IMR-90 (cell line): ENCODE data around the gene ANTXR1. TPM values are rescaled to one million over a fixed set of nuclear protein-coding genes. Genes with fewer than 3 reads are reported as not detected.

ENCODE experiments used
- ATAC-seq: fragments of 200-7000 bp; cut with Tn5 transposase; 2 replicates; pipeline ENCODE4 v1.9.1; 2020; ENCODE audit warnings: low read depth, mild to moderate bottlenecking, moderate library complexity
- BruUV-seq: library from RNA; stranded (reverse); fragments of 400-500 nt; replicated peaks from 2 replicates; lab custom pipeline; 2021; lab: Mats Ljungman, UMichigan
- CTCF ChIA-PET: fragments of 300-600 bp; formaldehyde crosslinking; extraction: SDS; loops from one replicate; lab custom pipeline; 2021; ENCODE audit warnings: antibody characterized with exemption; lab: Yijun Ruan, JAX
- POLR2A ChIA-PET: fragments of 300-600 bp; sonication (Branson Sonifier 250); formaldehyde crosslinking; loops from one replicate; lab custom pipeline; 2022; ENCODE audit warnings: antibody characterized with exemption; ENCODE audit not compliant: unreplicated experiment; lab: Charles Lee
- DNase-seq: peaks from one replicate; pipeline ENCODE4 v3.0.0; 2013
- H2AFZ ChIP-seq: replicated peaks from 2 replicates; pipeline ENCODE3; 2013; ENCODE audit warnings: low read length, mild to moderate bottlenecking; ENCODE audit not compliant: poor library complexity
- H2AK5ac ChIP-seq: 2 replicates; pipeline ENCODE4 v1.6.1; 2013; ENCODE audit warnings: low read depth, low read length, inconsistent platforms
- H2AK9ac ChIP-seq: replicated peaks from 2 replicates; pipeline ENCODE3; 2013; ENCODE audit warnings: mild to moderate bottlenecking, low read depth, low read length, moderate library complexity; ENCODE audit not compliant: poor library complexity
- H2BK120ac ChIP-seq: 2 replicates; pipeline ENCODE4 v1.6.1; 2013; ENCODE audit warnings: low read depth, low read length, inconsistent platforms
- H2BK15ac ChIP-seq: 3 replicates; pipeline ENCODE4 v1.6.1; 2013; ENCODE audit warnings: low read depth, low read length, inconsistent platforms
- H2BK20ac ChIP-seq: 2 replicates; pipeline ENCODE4 v1.6.1; 2013; ENCODE audit warnings: low read depth, mild to moderate bottlenecking, inconsistent platforms, low read length, moderate library complexity
- H2BK5ac ChIP-seq: 2 replicates; pipeline ENCODE4 v1.6.1; 2013; ENCODE audit warnings: mild to moderate bottlenecking, low read depth, low read length, inconsistent platforms; ENCODE audit not compliant: poor library complexity, severe bottlenecking
- H3K14ac ChIP-seq: replicated peaks from 2 replicates; pipeline ENCODE4 v1.6.1; 2013; ENCODE audit warnings: low read depth, low read length, inconsistent platforms
- H3K18ac ChIP-seq: 2 replicates; pipeline ENCODE4 v1.6.1; 2013; ENCODE audit warnings: low read depth, low read length, control low read depth
- H3K23ac ChIP-seq: 2 replicates; pipeline ENCODE4 v1.6.1; 2013; ENCODE audit warnings: low read depth, low read length, inconsistent platforms
- H3K27ac ChIP-seq: 2 replicates; pipeline ENCODE4 v1.5.1; 2013; ENCODE audit warnings: mild to moderate bottlenecking, control low read depth, low read length; ENCODE audit not compliant: insufficient read depth
- H3K27me3 ChIP-seq: 2 replicates; pipeline ENCODE4 v1.6.1; 2013; ENCODE audit warnings: low read length; ENCODE audit not compliant: control insufficient read depth, insufficient read depth
- H3K36me3 ChIP-seq: 2 replicates; pipeline ENCODE4 v1.6.1; 2013; ENCODE audit warnings: low read length, mixed read lengths; ENCODE audit not compliant: control insufficient read depth, insufficient read depth
- H3K4ac ChIP-seq: 2 replicates; pipeline ENCODE4 v1.6.1; 2013; ENCODE audit warnings: low read depth, low read length, inconsistent platforms
- H3K4me1 ChIP-seq: 2 replicates; pipeline ENCODE4 v1.6.1; 2013; ENCODE audit warnings: low read length, mixed read lengths; ENCODE audit not compliant: control insufficient read depth, insufficient read depth
- H3K4me2 ChIP-seq: 2 replicates; pipeline ENCODE4 v1.6.1; 2013; ENCODE audit warnings: low read depth, mild to moderate bottlenecking, control low read depth, low read length, moderate library complexity
- H3K4me3 ChIP-seq: 2 replicates; pipeline ENCODE4 v1.5.1; 2013; ENCODE audit warnings: low read depth, mild to moderate bottlenecking, control low read depth, low read length, moderate library complexity; ENCODE audit not compliant: insufficient read depth
- H3K56ac ChIP-seq: 2 replicates; pipeline ENCODE4 v1.6.1; 2013; ENCODE audit warnings: low read length, inconsistent platforms; ENCODE audit not compliant: insufficient read depth; ENCODE audit errors: extremely low read depth
- H3K79me1 ChIP-seq, 2 experiments: 2 replicates each; pipeline ENCODE4 v1.6.1; 2013; ENCODE audit warnings: low read length in 2 of 2, inconsistent platforms in 1 of 2, low read depth in 1 of 2
- H3K9ac ChIP-seq: 2 replicates; pipeline ENCODE4 v1.6.1; 2013; ENCODE audit warnings: low read depth, low read length, control low read depth
- H3K9me1 ChIP-seq: 2 replicates; pipeline ENCODE4 v1.6.1; 2013; ENCODE audit warnings: low read length, inconsistent platforms; ENCODE audit not compliant: insufficient read depth
- H3K9me3 ChIP-seq: 2 replicates; pipeline ENCODE4 v1.6.1; 2013; ENCODE audit warnings: low read length; ENCODE audit not compliant: control insufficient read depth, insufficient read depth
- H4K20me1 ChIP-seq: 2 replicates; pipeline ENCODE4 v1.6.1; 2013; ENCODE audit warnings: low read length, inconsistent platforms; ENCODE audit not compliant: insufficient read depth
- H4K5ac ChIP-seq: 2 replicates; pipeline ENCODE4 v1.6.1; 2013; ENCODE audit warnings: mild to moderate bottlenecking, low read depth, low read length, control low read depth
- H4K8ac ChIP-seq, 2 experiments: 2 replicates each; pipeline ENCODE4 v1.6.1; 2013; ENCODE audit warnings: low read depth in 2 of 2, low read length in 2 of 2, control low read depth in 1 of 2, inconsistent platforms in 1 of 2
- H4K91ac ChIP-seq: 2 replicates; pipeline ENCODE4 v1.6.1; 2013; ENCODE audit warnings: low read depth, low read length, inconsistent platforms; ENCODE audit not compliant: insufficient read depth
- BHLHE40 ChIP-seq: fragments of 150-350 bp; IDR thresholded peaks from 2 replicates; pipeline ENCODE4 v1.6.1; 2016; ENCODE audit warnings: mild to moderate bottlenecking, low read depth, low read length
- CEBPB ChIP-seq: IDR thresholded peaks from 2 replicates; pipeline ENCODE4 v1.6.1; 2012; ENCODE audit warnings: low read depth, low read length, improper control_type of control experiment
- CHD1 ChIP-seq: IDR thresholded peaks from 2 replicates; pipeline ENCODE4 v1.6.1; 2012; ENCODE audit warnings: low read depth, low read length, improper control_type of control experiment
- CTCF ChIP-seq: conservative IDR thresholded peaks from 2 replicates; pipeline ENCODE4 v1.5.1; 2012; ENCODE audit warnings: mild to moderate bottlenecking, low read depth, low read length, improper control_type of control experiment
- ELK1 ChIP-seq: fragments of 150-350 bp; IDR thresholded peaks from 2 replicates; pipeline ENCODE4 v1.6.1; 2016; ENCODE audit warnings: low read depth, mild to moderate bottlenecking, low read length, moderate library complexity, borderline replicate concordance
- FOS ChIP-seq: fragments of 150-350 bp; IDR thresholded peaks from 2 replicates; pipeline ENCODE4 v1.6.1; 2016; ENCODE audit warnings: low read depth, low read length
- MAFK ChIP-seq: IDR thresholded peaks from 2 replicates; pipeline ENCODE4 v1.6.1; 2012; ENCODE audit warnings: low read depth, low read length, improper control_type of control experiment
- MAZ ChIP-seq: IDR thresholded peaks from 2 replicates; pipeline ENCODE4 v1.6.1; 2012; ENCODE audit warnings: low read depth, mild to moderate bottlenecking, low read length, improper control_type of control experiment, moderate library complexity, borderline replicate concordance
- MXI1 ChIP-seq: IDR thresholded peaks from 2 replicates; pipeline ENCODE4 v1.6.1; 2012; ENCODE audit warnings: low read depth, mild to moderate bottlenecking, low read length, moderate library complexity, borderline replicate concordance
- NFE2L2 ChIP-seq: fragments of 150-350 bp; IDR thresholded peaks from 2 replicates; pipeline ENCODE4 v1.6.1; 2016; ENCODE audit warnings: low read depth, mild to moderate bottlenecking, low read length
- POLR2A ChIP-seq: IDR thresholded peaks from 2 replicates; pipeline ENCODE4 v1.6.1; 2012; ENCODE audit warnings: mild to moderate bottlenecking, low read depth, low read length
- RAD21 ChIP-seq: IDR thresholded peaks from 2 replicates; pipeline ENCODE4 v1.6.1; 2012; ENCODE audit warnings: low read length, improper control_type of control experiment
- RCOR1 ChIP-seq: IDR thresholded peaks from 2 replicates; pipeline ENCODE4 v1.6.1; 2012; ENCODE audit warnings: mild to moderate bottlenecking, low read length, improper control_type of control experiment; ENCODE audit not compliant: insufficient replicate concordance
- RFX5 ChIP-seq: IDR thresholded peaks from 2 replicates; pipeline ENCODE4 v1.8.0; 2012; ENCODE audit warnings: low read depth, mild to moderate bottlenecking, low read length, moderate library complexity
- USF2 ChIP-seq: fragments of 150-350 bp; IDR thresholded peaks from 2 replicates; pipeline ENCODE4 v1.6.1; 2017; ENCODE audit warnings: mild to moderate bottlenecking, antibody characterized with exemption, low read length, low read depth
- WGBS, 2 experiments: methylation state at CpG; one replicate each; pipeline versions ENCODE4 v1.1.5 to v1.1.7; 2013; ENCODE audit warnings: missing lambda C conversion rate in 2 of 2; ENCODE audit not compliant: insufficient read length in 1 of 2; ENCODE audit errors: extremely low coverage in 2 of 2; 5-methylcytosine and 5-hydroxymethylcytosine counted together
- dilution Hi-C: fragments of 300-500 bp; cut with HindIII; formaldehyde crosslinking; loops from one replicate; pipeline ENCODE4 v1.14.3; 2018; ENCODE audit warnings: low sequenced_read_pairs; ENCODE audit not compliant: unreplicated experiment
- in situ Hi-C: fragments of 300-500 bp; cut with MboI; formaldehyde crosslinking; loops from 3 replicates; pipeline ENCODE4 v1.14.3; 2019; ENCODE audit warnings: low sequenced_read_pairs, inconsistent platforms, mixed read lengths
- intact Hi-C: fragments of 100-400 bp; cut with micrococcal nuclease; formaldehyde crosslinking; loops from 2 replicates; pipeline ENCODE4 v1.10.0; 2022
- polyA plus RNA-seq, 3 experiments: library from polyadenylated mRNA; depleted of rRNA; stranded (reverse); fragments of >200 nt; gene quantifications; 2 replicates each; pipeline ENCODE4 v1.2.3, GENCODE V29; 2012; ENCODE audit warnings: low replicate concordance in 1 of 3
- total RNA-seq: library from RNA; depleted of rRNA; stranded (reverse); fragments of >200 nt; gene quantifications from 2 replicates; pipeline ENCODE4 v1.2.3, GENCODE V29; 2012

Gene ANTXR1
- total and polyA plus RNA-seq, 2 of the 4 experiments (the other 2 are of a cell fraction), result 27.2 to 36.9 TPM

- CTCF ChIA-PET, result interaction anchor here (0.5 kb wide), 1 partner anchor 180 kb away, joined by 5 read pairs; no protein-coding TSS in a partner anchor
- BruUV-seq, result no TSS peak
- WGBS, 2 experiments, result no CpG with 5 or more reads among the region's 2 CpGs
- TF ChIP-seq USF2 (no peak), RFX5 (no peak), CHD1 (no peak), RAD21 (no peak), POLR2A (no peak), MAZ (no peak), RCOR1 (no peak), CTCF (no peak), MAFK (no peak), NFE2L2 (no peak), CEBPB (no peak), FOS (no peak), ELK1 (no peak), MXI1 (no peak), BHLHE40 (no peak)
Observed at GRCh38 chr2:69055688-69056470, 42.9 kb downstream of the ANTXR1 start.

More at GRCh38 chr2:69055688-69056470, 42.9 kb downstream of the ANTXR1 start:
- no peak overlapping the region for H2AK5ac ChIP-seq
- no peak overlapping the region for H3K56ac ChIP-seq
- ATAC-seq (no peak), DNase-seq (no peak)
- H3K14ac ChIP-seq, result no peak overlapping the region
- H3K79me1 ChIP-seq, result peaks cover 53 to 56% of the 10 kb centered on the region in 2 experiments
- H4K91ac ChIP-seq, result no peak overlapping the region
- no peak overlapping the region for H3K23ac ChIP-seq
- no peak overlapping the region for H3K27ac ChIP-seq
- H3K27me3 ChIP-seq, result no peaks in the 10 kb centered on the region
- intact Hi-C loops, result no loop called here
- H3K9me1 ChIP-seq, result peaks cover 4% of the 10 kb centered on the region; the same call in 1 of the 2 replicates
- H3K9me3 ChIP-seq, result no peaks in the 10 kb centered on the region
- H3K36me3 ChIP-seq, result peaks cover 18% of the 10 kb centered on the region
- peaks cover 15% of the 10 kb centered on the region; the same call in 1 of the 2 replicates for H4K20me1 ChIP-seq
- H3K9ac ChIP-seq, result no peak overlapping the region
- H2BK5ac ChIP-seq, result no peak overlapping the region
- POLR2A ChIA-PET, result no interaction called here
- no peak overlapping the region for H2AK9ac ChIP-seq
- dilution Hi-C loops, result no loop called here
- H4K8ac ChIP-seq, result no peak overlapping the region
- no peak overlapping the region for H2BK15ac ChIP-seq
- no peak overlapping the region for H3K4ac ChIP-seq
- no peak overlapping the region for H3K18ac ChIP-seq
- no peak overlapping the region for H2BK120ac ChIP-seq
- H4K5ac ChIP-seq, result no peak overlapping the region
- no peak overlapping the region for H2BK20ac ChIP-seq
- H3K4me1 ChIP-seq, result peaks cover 5% of the 10 kb centered on the region
- in situ Hi-C loops, result no loop called here
- H2AFZ ChIP-seq, result no peak overlapping the region
- H3K4me2 ChIP-seq, result no peak overlapping the region
- no peak overlapping the region for H3K4me3 ChIP-seq
